Measurements from ENCODE around the gene MLANA. TPM values are rescaled to one million over a fixed set of nuclear protein-coding genes. Genes with fewer than 3 reads are reported as not detected.

MLANA gene
- total and polyA plus RNA-seq, 4 donors: 0.05 to 0.29 (median 0.16) TPM

GRCh38 chr9:5949103-5949699, 58.5 kb downstream of the MLANA start:
- Histone ChIP-seq H3K27ac (ENCODE audit: low read depth in 1 of 2, low read length in 2 of 2) (no peak overlapping the region), H3K4me3 (ENCODE audit: low read depth in 1 of 3, low read length in 3 of 3) (peak overlapping the region in 1 of 3 donors; percentile 8), H3K27me3 (ENCODE audit: control insufficient read depth in 4 of 4, insufficient read depth in 4 of 4, low read length in 3 of 4) (no peaks in the 10 kb centered on the region), H3K9ac (ENCODE audit: low read depth in 1 of 2, low read length in 2 of 2) (peak overlapping the region in 1 of 2 donors; percentile 72), H3K4me1 (ENCODE audit: control insufficient read depth in 4 of 4, insufficient read depth in 4 of 4, low read length in 3 of 4) (peaks cover 0 to 26% (median 6%) of the 10 kb centered on the region in 4 donors), H3K9me3 (ENCODE audit: control insufficient read depth in 4 of 4, low read length in 3 of 4) (no peaks in the 10 kb centered on the region), H3K36me3 (ENCODE audit: control insufficient read depth in 4 of 4, insufficient read depth in 3 of 4, low read depth in 1 of 4, low read length in 3 of 4) (no peaks in the 10 kb centered on the region)
- 13% methylated on average over 5 of the region's 5 CpGs for WGBS
- TF ChIP-seq YY1 (IDR thresholded peaks at IDR 0.05): no peak
- TF ChIP-seq RXRA (IDR thresholded peaks at IDR 0.05): peak; percentile 52 to 54
- TF ChIP-seq FOXA1 (IDR thresholded peaks at IDR 0.05): no peak
- DNase-seq (ENCODE audit: low spot score): no peak

GRCh38 chr9:5950261-5950660, 59.6 kb downstream of the MLANA start:
- no peaks in the 10 kb centered on the region for H3K27me3 ChIP-seq (ENCODE audit: control insufficient read depth in 4 of 4, insufficient read depth in 4 of 4, low read length in 3 of 4)
- no peak overlapping the region for H3K9ac ChIP-seq (ENCODE audit: low read depth in 1 of 2, low read length in 2 of 2)
- H3K27ac ChIP-seq (ENCODE audit: low read depth in 1 of 2, low read length in 2 of 2): no peak overlapping the region
- H3K4me1 ChIP-seq (ENCODE audit: control insufficient read depth in 4 of 4, insufficient read depth in 4 of 4, low read length in 3 of 4): peaks cover 0 to 30% (median 9%) of the 10 kb centered on the region in 4 donors
- no peaks in the 10 kb centered on the region for H3K36me3 ChIP-seq (ENCODE audit: control insufficient read depth in 4 of 4, insufficient read depth in 3 of 4, low read depth in 1 of 4, low read length in 3 of 4)
- no peak for DNase-seq (ENCODE audit: low spot score)
- H3K4me3 ChIP-seq (ENCODE audit: low read depth in 1 of 3, low read length in 3 of 3): no peak overlapping the region
- WGBS: 95% methylated on average over 1 of the region's 1 CpG
- H3K9me3 ChIP-seq (ENCODE audit: control insufficient read depth in 4 of 4, low read length in 3 of 4): no peaks in the 10 kb centered on the region
- TF ChIP-seq SP1 (IDR thresholded peaks at IDR 0.05): no peak
- no peak for TF ChIP-seq RAD21 (IDR thresholded peaks at IDR 0.05)
- no peak for TF ChIP-seq NR2F2 (IDR thresholded peaks at IDR 0.05)
- no peak for TF ChIP-seq HNF4A (conservative IDR thresholded peaks at IDR 0.05)
- no peak for TF ChIP-seq FOXA1 (IDR thresholded peaks at IDR 0.05)
- no peak for TF ChIP-seq EGR1 (IDR thresholded peaks at IDR 0.05; ENCODE audit: low read depth in 2 of 2)
- no peak for TF ChIP-seq RXRA (IDR thresholded peaks at IDR 0.05)
- TF ChIP-seq GABPA (IDR thresholded peaks at IDR 0.05 in 1 of 2, conservative IDR thresholded peaks at IDR 0.05 in 1 of 2): no peak
- TF ChIP-seq JUND (IDR thresholded peaks at IDR 0.05): no peak
- no peak for TF ChIP-seq CTCF (IDR thresholded peaks at IDR 0.05; ENCODE audit: low read depth, low read length, missing input control)
- TF ChIP-seq FOXA2 (IDR thresholded peaks at IDR 0.05): no peak
- no peak for TF ChIP-seq YY1 (IDR thresholded peaks at IDR 0.05)
- no peak for TF ChIP-seq MAX (IDR thresholded peaks at IDR 0.05)
- TF ChIP-seq ATF3 (IDR thresholded peaks at IDR 0.05): no peak
- TF ChIP-seq ZBTB33 (IDR thresholded peaks at IDR 0.05): no peak
- TF ChIP-seq HNF4G (IDR thresholded peaks at IDR 0.05): no peak
- TF ChIP-seq TAF1 (conservative IDR thresholded peaks at IDR 0.05): no peak
- no peak for TF ChIP-seq REST (IDR thresholded peaks at IDR 0.05)

Data from liver (tissue), 9 donors.